HEK293T (cell line): Measurements from ENCODE around the gene NRTN.
"Not testable (repeated sequence)": the region's sequence is repeated elsewhere in the genome, so short reads cannot be mapped to it uniquely, and the experiment has no call there.

Source experiments
- CTCF ChIA-PET: fragments of 350-600 bp; formaldehyde crosslinking; extraction: SDS; loops from one replicate; lab custom pipeline; 2021; ENCODE audit warnings: antibody characterized with exemption, inconsistent platforms; lab: Yijun Ruan, JAX
- POLR2A ChIA-PET: fragments of 350-600 bp; formaldehyde crosslinking; extraction: SDS; loops from one replicate; lab custom pipeline; 2020; ENCODE audit warnings: antibody characterized with exemption, inconsistent platforms; lab: Yijun Ruan, JAX
- DNase-seq: peaks from one replicate; pipeline ENCODE4 v3.0.0; 2012; ENCODE audit warnings: mixed read lengths; ENCODE audit errors: extremely low spot score
- ARNT ChIP-seq: fragments of 450-650 bp; IDR thresholded peaks from 2 replicates; pipeline ENCODE4 v1.6.1; 2017; ENCODE audit warnings: mild to moderate bottlenecking
- BHLHE40 ChIP-seq: fragments of 450-650 bp; IDR thresholded peaks from 2 replicates; pipeline ENCODE4 v1.6.1; 2016; ENCODE audit warnings: mild to moderate bottlenecking, moderate library complexity, borderline replicate concordance
- CTBP1 ChIP-seq: fragments of 450-650 bp; IDR thresholded peaks from 2 replicates; pipeline ENCODE4 v1.6.1; 2016; ENCODE audit warnings: borderline replicate concordance
- ELF4 ChIP-seq: fragments of 450-650 bp; IDR thresholded peaks from 2 replicates; pipeline ENCODE4 v1.6.1; 2017; ENCODE audit warnings: antibody characterized with exemption
- FOXA1 ChIP-seq: fragments of 450-650 bp; IDR thresholded peaks from 2 replicates; pipeline ENCODE4 v1.6.1; 2016; ENCODE audit warnings: mild to moderate bottlenecking
- FOXK2 ChIP-seq: fragments of 450-650 bp; IDR thresholded peaks from 2 replicates; pipeline ENCODE4 v1.6.1; 2016; ENCODE audit warnings: mild to moderate bottlenecking
- FOXM1 ChIP-seq: fragments of 450-650 bp; IDR thresholded peaks from 2 replicates; pipeline ENCODE4 v1.6.1; 2017; ENCODE audit warnings: mild to moderate bottlenecking, borderline replicate concordance
- HDGF ChIP-seq: fragments of 450-650 bp; IDR thresholded peaks from 2 replicates; pipeline ENCODE4 v1.6.1; 2017; ENCODE audit warnings: antibody characterized with exemption, borderline replicate concordance
- L3MBTL2 ChIP-seq: fragments of 450-650 bp; conservative IDR thresholded peaks from 2 replicates; pipeline ENCODE4 v1.6.1; 2016; ENCODE audit warnings: mild to moderate bottlenecking
- LEF1 ChIP-seq: fragments of 450-650 bp; IDR thresholded peaks from 2 replicates; pipeline ENCODE4 v1.6.1; 2017; ENCODE audit warnings: mild to moderate bottlenecking, borderline replicate concordance
- NFRKB ChIP-seq: fragments of 450-650 bp; IDR thresholded peaks from 2 replicates; pipeline ENCODE4 v1.6.1; 2016; ENCODE audit warnings: mild to moderate bottlenecking, moderate library complexity
- PKNOX1 ChIP-seq: fragments of 450-650 bp; IDR thresholded peaks from 2 replicates; pipeline ENCODE4 v1.6.1; 2016
- SP1 ChIP-seq: fragments of 450-650 bp; IDR thresholded peaks from 2 replicates; pipeline ENCODE4 v1.6.1; 2017
- SUZ12 ChIP-seq: fragments of 450-650 bp; IDR thresholded peaks from 2 replicates; pipeline ENCODE4 v1.6.1; 2016; ENCODE audit warnings: mild to moderate bottlenecking
- TARDBP ChIP-seq: fragments of 450-650 bp; IDR thresholded peaks from 2 replicates; pipeline ENCODE4 v1.6.1; 2016
- ZNF384 ChIP-seq: fragments of 450-650 bp; IDR thresholded peaks from 2 replicates; pipeline ENCODE4 v1.6.1; 2016

The NRTN gene

GRCh38 chr19:5870986-5871394 lies 66.1 kb downstream of the NRTN start:
- CTCF ChIA-PET: no interaction called here
- no peak for DNase-seq
- TF ChIP-seq ELF4 (no peak), ARNT (no peak), PKNOX1 (no peak), L3MBTL2 (no peak), FOXA1 (no peak), ZNF384 (no peak), NFRKB (no peak), FOXM1 (no peak), CTBP1 (no peak), BHLHE40 (no peak), SUZ12 (no peak), SP1 (no peak), FOXK2 (no peak), HDGF (no peak), LEF1 (no peak), TARDBP (no peak)
- POLR2A ChIA-PET: no interaction called here

- POLR2A ChIA-PET: no interaction called here
- CTCF ChIA-PET: no interaction called here
- no peak for DNase-seq
- TF ChIP-seq BHLHE40 (no peak), NFRKB (no peak), FOXM1 (no peak), FOXA1 (no peak), SP1 (no peak), FOXK2 (no peak), CTBP1 (no peak), L3MBTL2 (no peak), PKNOX1 (no peak), ZNF384 (no peak), SUZ12 (no peak), ARNT (no peak), TARDBP (no peak)
Observed at GRCh38 chr19:5873617-5874199, 68.8 kb downstream of the NRTN start.

- CTCF ChIA-PET: interaction anchor here (0.6 kb wide), 1 partner anchor 70 kb away, joined by 4 read pairs; no protein-coding TSS in a partner anchor
- POLR2A ChIA-PET, DNase-seq: not testable (repeated sequence)
Observed at GRCh38 chr19:5874496-5874895, 69.6 kb downstream of the NRTN start.

GRCh38 chr19:5877427-5877826 lies 72.6 kb downstream of the NRTN start:
- POLR2A ChIA-PET: no interaction called here
- CTCF ChIA-PET: no interaction called here
- no peak for DNase-seq
- TF ChIP-seq ARNT (no peak), NFRKB (no peak), ELF4 (no peak), L3MBTL2 (no peak), LEF1 (no peak), CTBP1 (no peak), ZNF384 (no peak), TARDBP (no peak), BHLHE40 (no peak), FOXM1 (no peak)

- POLR2A ChIA-PET: no interaction called here
- TF ChIP-seq ZNF384 (no peak), FOXK2 (no peak), FOXM1 (no peak), NFRKB (no peak), ARNT (no peak)
- CTCF ChIA-PET: interaction anchor here (1.0 kb wide), 1 partner anchor 73 kb away, joined by 3 read pairs; the partner anchor contains the start of gene NRTN
- no peak for DNase-seq
Observed at GRCh38 chr19:5877882-5878281, 73.0 kb downstream of the NRTN start.
